OCI-LY7 (cell line): Measurements from ENCODE around the gene SPATS1.

ENCODE experiments used
- CTCF ChIP-seq: fragments of 200-600 bp; sonication (generic); conservative IDR thresholded peaks from 2 replicates; pipeline ENCODE4 v1.5.1; 2014; ENCODE audit warnings: mild to moderate bottlenecking, antibody characterized with exemption, low read length, moderate library complexity, mixed read lengths
- EZH2phosphoT487 ChIP-seq: fragments of 200-600 bp; sonication (generic); IDR thresholded peaks from 2 replicates; pipeline ENCODE4 v1.6.1; 2018; ENCODE audit warnings: low read depth, borderline replicate concordance, mild to moderate bottlenecking, mixed run types, antibody characterized with exemption, low read length, moderate library complexity, mixed read lengths

DNA sequence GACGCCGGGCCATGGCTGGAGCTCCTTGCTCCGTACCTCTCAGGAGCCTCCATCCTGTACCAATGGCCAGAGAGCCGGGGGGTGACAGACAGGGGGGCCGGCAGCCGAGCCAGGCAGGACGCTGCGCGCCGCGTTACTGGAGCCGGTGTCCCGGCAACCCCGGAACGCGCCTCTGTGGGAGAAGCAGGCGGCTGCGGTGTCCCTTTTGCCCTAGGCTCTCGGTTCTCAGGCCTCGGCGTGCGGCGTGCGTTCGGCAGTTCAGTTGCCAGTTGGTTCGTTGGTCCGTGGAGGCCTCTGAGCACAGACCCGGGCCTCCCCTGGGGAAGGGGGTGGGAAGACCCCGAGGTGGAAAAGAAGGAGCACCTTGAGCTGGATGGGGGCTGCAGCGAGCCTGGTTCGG, at the start of gene SPATS1:
- TF ChIP-seq CTCF (no peak), EZH2phosphoT487 (no peak)
